Heart right ventricle (tissue), 16 donors: ENCODE results near the gene TSPAN18. TPM values are rescaled to one million over a fixed set of nuclear protein-coding genes. Genes with fewer than 3 reads are reported as not detected.
A peak's percentile ranks its signal among the peaks of the same experiment; 100 is the strongest.

ENCODE experiments used
- ATAC-seq, 8 donors: fragments of 200-7000 bp; cut with Tn5 transposase; one replicate each; pipeline ENCODE4 v1.9.1; 2020; ENCODE audit warnings: mild to moderate bottlenecking in 8 of 8, moderate library complexity in 8 of 8, moderate number of reproducible peaks in 1 of 8
- DNase-seq, 2 donors: peaks; one replicate each; pipeline ENCODE4 v3.0.0-alpha.2; 2020
- H3K27ac ChIP-seq, 10 donors: fragments of 200-600 bp; sonication (generic) in 2 of 10; one replicate each; pipeline versions ENCODE4 v1.5.0 to v1.8.0; 2020 to 2022; ENCODE audit warnings: mild to moderate bottlenecking in 3 of 10
- H3K27me3 ChIP-seq, 7 donors: fragments of 200-600 bp; one replicate each; pipeline ENCODE4 v1.8.0; 2021 to 2022; ENCODE audit warnings: mild to moderate bottlenecking in 2 of 7
- H3K36me3 ChIP-seq, 9 donors: fragments of 200-600 bp; sonication (generic) in 1 of 9; one replicate each; pipeline versions ENCODE4 v1.5.0 to v1.8.0; 2020 to 2022; ENCODE audit warnings: mild to moderate bottlenecking in 2 of 9
- H3K4me1 ChIP-seq, 9 donors: fragments of 200-600 bp; sonication (generic) in 1 of 9; one replicate each; pipeline versions ENCODE4 v1.5.0 to v1.8.0; 2020 to 2022; ENCODE audit warnings: mild to moderate bottlenecking in 4 of 9
- H3K4me3 ChIP-seq, 10 donors: fragments of 200-600 bp; sonication (generic) in 2 of 10; one replicate each; pipeline versions ENCODE4 v1.5.0 to v1.8.0; 2020 to 2022; ENCODE audit warnings: mild to moderate bottlenecking in 7 of 10, moderate library complexity in 2 of 10
- H3K9me3 ChIP-seq, 11 donors: fragments of 200-600 bp in 10 of 11; sonication (generic) in 2 of 11; one replicate each; pipeline versions ENCODE4 v1.5.0 to v1.8.0; 2013 to 2022; ENCODE audit warnings: mild to moderate bottlenecking in 2 of 11, control low read depth in 1 of 11, moderate library complexity in 1 of 11
- CTCF ChIP-seq, 9 donors: fragments of 200-600 bp; sonication (generic) in 2 of 9; IDR thresholded peaks; one replicate each; pipeline versions ENCODE4 v1.5.0 to v1.8.0; 2021 to 2022; ENCODE audit warnings: antibody characterized with exemption in 9 of 9, mild to moderate bottlenecking in 5 of 9, moderate library complexity in 1 of 9
- WGBS, 2 donors: extraction: QIAGEN DNeasy Blood & Tissue Kit; methylation state at CpG; one replicate each; pipeline ENCODE4 v1.1.7; 2013; ENCODE audit warnings: inconsistent platforms in 1 of 2; 5-methylcytosine and 5-hydroxymethylcytosine counted together
- intact Hi-C, 10 donors: fragments of 100-400 bp; cut with DNase I; formaldehyde crosslinking; loops; one replicate each; pipeline versions ENCODE4 v1.11.1 to v1.14.2; 2022
- polyA plus RNA-seq, 2 donors: library from polyadenylated mRNA; stranded (reverse); fragments of 200-250 nt; gene quantifications; one replicate each; pipeline ENCODE4 v1.2.3, GENCODE V29; 2013
- total RNA-seq, 10 donors: library from RNA; stranded (reverse); fragmentation: NEBNext Ultra II Directional in 3 of 10; extraction: Animal tissue kit (Norgen Biotek cat#: 25700) in 3 of 10; gene quantifications; one replicate each; pipeline versions ENCODE4 v1.2.1 to v1.2.4, GENCODE V29; 2021 to 2023
- donor health status: Arrhythmogenic right ventricular cardiomyopathy.
- donor health status: ischemic (EF 13 %, LVEDD 7.1; RV severe dilation, severe dysfunction).
- donor health status: healthy with polysubstance abuse.
- donor health status: DM: no; HTN: yes; CAD: no.
- donor health status: DM: no; HTN: no; CAD: no.
- donor health status: ischemic (EF 25% LVEDD 6.9; RV normal size, moderate dysfunction).
- donor health status: ischemic (EF 25% LVEDD 5.7; RV mildly dilated, moderate dysfunction).
- donor health status: healthy.
- donor health status: DM: yes; HTN: yes; CAD: no.
- donor health status: Ischemic cardiomyopathy.
- donor health status: ischemic (EF 35%, LVEDD 5.7; RV mildly dilated, moderate dysfunction).
- donor health status: nonischemic (EF 11% LVEDD 7.7; RV severe dilation, severe dysfunction).
- donor health status: DM: yes; HTN: yes; CAD: no.
- donor health status: PGD.
- donor health status: ischemic (EF 29% LVEDD 5.4; RV normal size, mild dysfunction).
- donor health status: nonischemic (EF 23%, LVEDD 6.1; RV moderate dilation, normal function).

Gene TSPAN18
- total and polyA plus RNA-seq, 12 donors: 37.7 to 140 (median 92.9) TPM

- intact Hi-C loops: loop anchor here in 1 of 10 donors (10.0 kb wide), 1 partner anchor 72 kb away; no protein-coding TSS in a partner anchor
- WGBS, 2 donors: 99 to 100% methylated on average over 2 of the region's 2 CpGs
- H3K27ac ChIP-seq: no peak overlapping the region
- no peaks in the 10 kb centered on the region for H3K36me3 ChIP-seq
- DNase-seq (no peak), ATAC-seq (no peak)
- peaks cover 0 to 21% (median 11%) of the 10 kb centered on the region in 9 donors for H3K4me1 ChIP-seq
- peaks cover 0 to 19% (median 8%) of the 10 kb centered on the region in 11 donors for H3K9me3 ChIP-seq
- H3K27me3 ChIP-seq: no peaks in the 10 kb centered on the region
- H3K4me3 ChIP-seq: no peak overlapping the region
- TF ChIP-seq CTCF (IDR thresholded peaks at IDR 0.05): no peak
These were observed 19.7 kb upstream of the TSPAN18 start for GRCh38 chr11:44707094-44707493.

GRCh38 chr11:44708009-44708408 is 18.8 kb upstream of the TSPAN18 start:
- intact Hi-C loops: loop anchor here in 1 of 10 donors (10.0 kb wide), 1 partner anchor 73 kb away; no protein-coding TSS in a partner anchor
- ATAC-seq (peak in 5 of 8 donors; percentile 49 to 69 (median 64)), DNase-seq (peak in 1 of 2 donors; percentile 34)
- Histone ChIP-seq H3K27ac (no peak overlapping the region), H3K4me3 (no peak overlapping the region), H3K36me3 (no peaks in the 10 kb centered on the region), H3K27me3 (no peaks in the 10 kb centered on the region), H3K4me1 (peaks cover 0 to 21% (median 3%) of the 10 kb centered on the region in 9 donors), H3K9me3 (peaks cover 0 to 18% (median 8%) of the 10 kb centered on the region in 11 donors)
- 40 to 49% methylated on average over 10 of the region's 10 CpGs for WGBS, 2 donors
- TF ChIP-seq CTCF (IDR thresholded peaks at IDR 0.05): no peak

- Histone ChIP-seq H3K36me3 (no peaks in the 10 kb centered on the region), H3K27me3 (no peaks in the 10 kb centered on the region), H3K4me3 (no peak overlapping the region), H3K4me1 (peaks cover 0 to 21% (median 0%) of the 10 kb centered on the region in 9 donors), H3K27ac (no peak overlapping the region), H3K9me3 (peaks cover 0 to 13% (median 4%) of the 10 kb centered on the region in 11 donors)
- TF ChIP-seq CTCF (IDR thresholded peaks at IDR 0.05): no peak
- DNase-seq (no peak), ATAC-seq (no peak)
- 63 to 80% methylated on average over 6 of the region's 6 CpGs for WGBS, 2 donors
- intact Hi-C loops: loop anchor here in 1 of 10 donors (10.0 kb wide), 1 partner anchor 74 kb away; no protein-coding TSS in a partner anchor
These were observed 18.1 kb upstream of the TSPAN18 start for GRCh38 chr11:44708523-44709280.

- intact Hi-C loops: loop anchor here in 1 of 10 donors (10.0 kb wide), 1 partner anchor 74 kb away; no protein-coding TSS in a partner anchor
- no peak overlapping the region for H3K27ac ChIP-seq
- no peaks in the 10 kb centered on the region for H3K36me3 ChIP-seq
- peaks cover 0 to 21% (median 0%) of the 10 kb centered on the region in 9 donors for H3K4me1 ChIP-seq
- 93 to 97% methylated on average over 3 of the region's 3 CpGs for WGBS, 2 donors
- DNase-seq: no peak
- TF ChIP-seq CTCF (IDR thresholded peaks at IDR 0.05): no peak
- no peak for ATAC-seq
- H3K4me3 ChIP-seq: no peak overlapping the region
- peaks cover 0 to 8% (median 0%) of the 10 kb centered on the region in 11 donors for H3K9me3 ChIP-seq
- no peaks in the 10 kb centered on the region for H3K27me3 ChIP-seq
These were observed 17.5 kb upstream of the TSPAN18 start for GRCh38 chr11:44709281-44709562.
